Body of pancreas (tissue), 4 donors: ENCODE measurements around the gene TMEM158. TPM values are rescaled to one million over a fixed set of nuclear protein-coding genes. Genes with fewer than 3 reads are reported as not detected.

Source experiments
- ATAC-seq: fragments of 150-250 bp; one replicate; pipeline ENCODE4 v1.9.1; 2016
- DNase-seq, 4 donors: peaks; one replicate each; pipeline ENCODE4 v3.0.0-alpha.2; 2019
- H3K27ac ChIP-seq, 4 donors: fragments of 200-600 bp; sonication (generic); 1 replicate in 3 of 4; 2 replicates in 1 of 4; pipeline versions ENCODE4 v1.5.1 to v1.6.1; 2016 to 2019; ENCODE audit warnings: mild to moderate bottlenecking in 1 of 4, mixed read lengths in 1 of 4, moderate library complexity in 1 of 4
- H3K27me3 ChIP-seq, 2 donors: fragments of 200-600 bp; sonication (generic); one replicate each; pipeline ENCODE4 v1.6.0; 2016; ENCODE audit warnings: mild to moderate bottlenecking in 1 of 2
- H3K36me3 ChIP-seq, 2 donors: fragments of 200-600 bp; sonication (generic); replicated peaks in 1 of 2; 2 replicates each; pipeline ENCODE4 v1.5.1; 2016; ENCODE audit warnings: low read depth in 2 of 2; ENCODE audit not compliant: insufficient read depth in 1 of 2
- H3K4me1 ChIP-seq: fragments of 200-600 bp; sonication (generic); one replicate; pipeline ENCODE4 v1.6.0; 2016
- H3K4me3 ChIP-seq, 2 donors: fragments of 200-600 bp; sonication (generic); 1 replicate in 1 of 2; 2 replicates in 1 of 2; pipeline ENCODE4 v1.5.1; 2016 to 2019
- H3K9me3 ChIP-seq, 3 donors: fragments of 200-600 bp; sonication (generic); 1 replicate in 2 of 3; 2 replicates in 1 of 3; pipeline ENCODE4 v1.5.1; 2016
- CTCF ChIP-seq, 7 experiments: fragments of 450-650 bp in 4 of 7; fragments of 200-600 bp in 3 of 7; sonication (generic) in 3 of 7; IDR thresholded peaks; one replicate each; pipeline ENCODE4 v1.5.1; 2016 to 2019; ENCODE audit warnings: antibody characterized with exemption in 7 of 7
- POLR2A ChIP-seq, 3 donors: fragments of 450-650 bp; IDR thresholded peaks; one replicate each; pipeline ENCODE4 v1.6.1; 2016; ENCODE audit warnings: antibody characterized with exemption in 3 of 3, mild to moderate bottlenecking in 2 of 3
- WGBS, 2 donors: methylation state at CpG; one replicate each; pipeline ENCODE4 v1.1.5; 2017; 5-methylcytosine and 5-hydroxymethylcytosine counted together
- intact Hi-C: fragments of 100-400 bp; cut with DNase I; formaldehyde crosslinking; loops from one replicate; pipeline ENCODE4 v1.15.1; 2023
- total RNA-seq, 2 donors: library from RNA; depleted of rRNA; stranded (reverse); fragments of >200 nt; gene quantifications; one replicate each; pipeline ENCODE4 v1.1.0, GENCODE V29; 2016

The TMEM158 gene
- total RNA-seq, 2 donors from 2014 or later: 3.1 to 6.9 TPM

- Histone ChIP-seq H3K4me3 (no peak overlapping the region), H3K27ac (no peak overlapping the region), H3K4me1 (peaks cover 28% of the 10 kb centered on the region), H3K27me3 (no peaks in the 10 kb centered on the region), H3K36me3 (no peaks in the 10 kb centered on the region), H3K9me3 (no peaks in the 10 kb centered on the region)
- TF ChIP-seq CTCF (IDR thresholded peaks at IDR 0.05): no peak
- TF ChIP-seq POLR2A (IDR thresholded peaks at IDR 0.05): no peak
- intact Hi-C loops: no loop called here
- DNase-seq (no peak), ATAC-seq (no peak)
- WGBS, 2 donors: 75 to 77% methylated on average over 5 of the region's 5 CpGs
Measured at GRCh38 chr3:45181496-45181895, 44.6 kb downstream of the TMEM158 start.

- no peak overlapping the region for H3K4me3 ChIP-seq
Measured at GRCh38 chr3:45180899-45181298, 45.2 kb downstream of the TMEM158 start.

GRCh38 chr3:45180051-45180450, 46.0 kb downstream of the TMEM158 start:
- H3K27ac ChIP-seq: no peak overlapping the region
- H3K4me1 ChIP-seq: peaks cover 30% of the 10 kb centered on the region
- no peak for DNase-seq
- no peaks in the 10 kb centered on the region for H3K9me3 ChIP-seq
- ATAC-seq: no peak
- TF ChIP-seq CTCF (IDR thresholded peaks at IDR 0.05) (no peak), POLR2A (IDR thresholded peaks at IDR 0.05) (no peak)
- H3K27me3 ChIP-seq: no peaks in the 10 kb centered on the region
- no peak overlapping the region for H3K4me3 ChIP-seq
- intact Hi-C loops: no loop called here
- H3K36me3 ChIP-seq: no peaks in the 10 kb centered on the region
- WGBS, 2 donors: 77 to 80% methylated on average over 6 of the region's 6 CpGs

More at GRCh38 chr3:45180899-45181298, 45.2 kb downstream of the TMEM158 start:
- Histone ChIP-seq H3K4me1 (peaks cover 30% of the 10 kb centered on the region), H3K36me3 (no peaks in the 10 kb centered on the region), H3K9me3 (no peaks in the 10 kb centered on the region), H3K27ac (no peak overlapping the region), H3K27me3 (no peaks in the 10 kb centered on the region)
- WGBS, 2 donors: 72 to 80% methylated on average over 4 to 7 of the region's 7 CpGs
- no peak for DNase-seq
- TF ChIP-seq CTCF (IDR thresholded peaks at IDR 0.05) (no peak), POLR2A (IDR thresholded peaks at IDR 0.05) (no peak)
- intact Hi-C loops: no loop called here
- no peak for ATAC-seq

GRCh38 chr3:45179163-45179562, 46.9 kb downstream of the TMEM158 start:
- no peak overlapping the region for H3K4me3 ChIP-seq
- H3K27ac ChIP-seq: no peak overlapping the region
- no peak for TF ChIP-seq CTCF (IDR thresholded peaks at IDR 0.05)
- no peak for TF ChIP-seq POLR2A (IDR thresholded peaks at IDR 0.05)

More at GRCh38 chr3:45179163-45179562, 46.9 kb downstream of the TMEM158 start:
- intact Hi-C loops: no loop called here
- WGBS, 2 donors: 85 to 90% methylated on average over 3 of the region's 3 CpGs
- no peaks in the 10 kb centered on the region for H3K9me3 ChIP-seq
- H3K36me3 ChIP-seq: no peaks in the 10 kb centered on the region
- peaks cover 30% of the 10 kb centered on the region for H3K4me1 ChIP-seq
- H3K27me3 ChIP-seq: no peaks in the 10 kb centered on the region
- ATAC-seq: no peak
- no peak for DNase-seq
